Measurements from ENCODE around the gene LAMA2.

Gene LAMA2

GRCh38 chr6:129521946-129522345, 639.0 kb downstream of the LAMA2 start:
- no peaks in the 10 kb centered on the region for H3K27me3 ChIP-seq (ENCODE audit: insufficient read depth, insufficient read length)
- no peaks in the 10 kb centered on the region for H3K4me1 ChIP-seq (ENCODE audit: insufficient read depth, insufficient read length)
- no peak for DNase-seq (ENCODE audit: low read depth, low spot score)
- no peak overlapping the region for H3K9ac ChIP-seq (ENCODE audit: insufficient read length, low read depth)
- H3K4me3 ChIP-seq (ENCODE audit: insufficient read length, low read depth), result no peak overlapping the region
- no peaks in the 10 kb centered on the region for H3K36me3 ChIP-seq (ENCODE audit: insufficient read depth, insufficient read length, low read length)
- no peak for TF ChIP-seq ZNF274 (IDR thresholded peaks at IDR 0.05; ENCODE audit: low read depth, low read length)
- no peak for TF ChIP-seq YY1 (IDR thresholded peaks at IDR 0.05; ENCODE audit: insufficient read depth, insufficient read length)
- no peak for TF ChIP-seq SUZ12 (IDR thresholded peaks at IDR 0.05; ENCODE audit: extremely low read depth, insufficient read depth, insufficient read length)
- H3K9me3 ChIP-seq (ENCODE audit: insufficient read depth, low read length), result no peaks in the 10 kb centered on the region

DNA sequence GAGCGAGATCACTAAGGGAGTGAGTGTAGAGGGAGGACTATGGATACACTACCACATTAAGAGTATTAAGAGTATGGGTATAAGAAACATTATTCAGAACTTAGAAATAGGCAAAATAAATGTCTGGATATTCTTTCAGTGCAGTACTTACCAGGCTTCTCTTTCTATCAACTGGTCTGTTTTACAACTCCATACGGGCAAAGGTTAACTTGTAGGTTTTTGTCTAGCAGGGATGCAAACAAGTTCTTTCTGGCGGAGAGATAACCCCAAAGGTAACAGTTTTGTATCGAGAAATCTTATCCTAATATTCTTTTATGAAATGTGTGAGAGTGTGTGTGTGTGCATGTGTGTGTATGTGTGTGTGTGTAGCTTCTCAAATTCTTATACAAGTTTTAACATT, 640.9 kb downstream of the LAMA2 start:
- DNase-seq (ENCODE audit: low read depth, low spot score), result no peak
- Histone ChIP-seq H3K36me3 (ENCODE audit: insufficient read depth, insufficient read length, low read length) (no peaks in the 10 kb centered on the region), H3K27me3 (ENCODE audit: insufficient read depth, insufficient read length) (no peaks in the 10 kb centered on the region), H3K4me1 (ENCODE audit: insufficient read depth, insufficient read length) (no peaks in the 10 kb centered on the region), H3K9me3 (ENCODE audit: insufficient read depth, low read length) (no peaks in the 10 kb centered on the region), H3K4me3 (ENCODE audit: insufficient read length, low read depth) (no peak overlapping the region), H3K9ac (ENCODE audit: insufficient read length, low read depth) (no peak overlapping the region)
- TF ChIP-seq SUZ12 (IDR thresholded peaks at IDR 0.05; ENCODE audit: extremely low read depth, insufficient read depth, insufficient read length), result no peak
- no peak for TF ChIP-seq YY1 (IDR thresholded peaks at IDR 0.05; ENCODE audit: insufficient read depth, insufficient read length)
- no peak for TF ChIP-seq ZNF274 (IDR thresholded peaks at IDR 0.05; ENCODE audit: low read depth, low read length)

DNA sequence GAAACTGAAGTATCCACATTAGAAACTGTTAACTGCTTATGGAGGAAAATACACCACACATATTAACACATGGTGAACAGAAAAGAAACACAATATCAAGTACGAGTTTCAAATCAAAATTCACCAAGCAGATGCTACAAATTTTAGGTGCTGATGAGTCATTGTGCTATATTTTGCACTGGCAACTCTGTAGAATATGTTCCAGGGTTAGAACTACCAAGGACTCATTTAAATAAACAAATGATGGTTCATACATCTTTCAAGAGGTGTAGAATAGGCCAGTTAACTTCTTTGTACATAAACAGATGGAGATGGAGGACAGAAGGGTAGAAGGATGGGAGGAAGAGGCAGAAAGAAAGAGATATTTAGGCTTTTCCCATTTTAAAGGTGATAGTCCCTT, 642.1 kb downstream of the LAMA2 start:
- Histone ChIP-seq H3K9me3 (ENCODE audit: insufficient read depth, low read length) (no peaks in the 10 kb centered on the region), H3K4me1 (ENCODE audit: insufficient read depth, insufficient read length) (no peaks in the 10 kb centered on the region), H3K27me3 (ENCODE audit: insufficient read depth, insufficient read length) (no peaks in the 10 kb centered on the region), H3K9ac (ENCODE audit: insufficient read length, low read depth) (no peak overlapping the region), H3K36me3 (ENCODE audit: insufficient read depth, insufficient read length, low read length) (no peaks in the 10 kb centered on the region), H3K4me3 (ENCODE audit: insufficient read length, low read depth) (no peak overlapping the region)
- no peak for TF ChIP-seq SUZ12 (IDR thresholded peaks at IDR 0.05; ENCODE audit: extremely low read depth, insufficient read depth, insufficient read length)
- TF ChIP-seq YY1 (IDR thresholded peaks at IDR 0.05; ENCODE audit: insufficient read depth, insufficient read length), result no peak
- TF ChIP-seq ZNF274 (IDR thresholded peaks at IDR 0.05; ENCODE audit: low read depth, low read length), result no peak
- DNase-seq (ENCODE audit: low read depth, low spot score), result no peak

- peaks cover 2% of the 10 kb centered on the region for H3K4me1 ChIP-seq (ENCODE audit: insufficient read depth, insufficient read length)
- H3K4me3 ChIP-seq (ENCODE audit: insufficient read length, low read depth), result no peak overlapping the region
- TF ChIP-seq ZNF274 (IDR thresholded peaks at IDR 0.05; ENCODE audit: low read depth, low read length) (no peak), SUZ12 (IDR thresholded peaks at IDR 0.05; ENCODE audit: extremely low read depth, insufficient read depth, insufficient read length) (no peak), YY1 (IDR thresholded peaks at IDR 0.05; ENCODE audit: insufficient read depth, insufficient read length) (no peak)
- H3K9me3 ChIP-seq (ENCODE audit: insufficient read depth, low read length), result peaks cover 7% of the 10 kb centered on the region; the same call in 1 of the 2 replicates
- no peak for DNase-seq (ENCODE audit: low read depth, low spot score)
- no peak overlapping the region for H3K9ac ChIP-seq (ENCODE audit: insufficient read length, low read depth)
- no peaks in the 10 kb centered on the region for H3K27me3 ChIP-seq (ENCODE audit: insufficient read depth, insufficient read length)
- no peaks in the 10 kb centered on the region for H3K36me3 ChIP-seq (ENCODE audit: insufficient read depth, insufficient read length, low read length)
Measured at GRCh38 chr6:129534926-129535325, 652.0 kb downstream of the LAMA2 start.

- TF ChIP-seq SUZ12 (IDR thresholded peaks at IDR 0.05; ENCODE audit: extremely low read depth, insufficient read depth, insufficient read length) (no peak), ZNF274 (IDR thresholded peaks at IDR 0.05; ENCODE audit: low read depth, low read length) (no peak), YY1 (IDR thresholded peaks at IDR 0.05; ENCODE audit: insufficient read depth, insufficient read length) (no peak)
- Histone ChIP-seq H3K4me3 (ENCODE audit: insufficient read length, low read depth) (no peak overlapping the region), H3K36me3 (ENCODE audit: insufficient read depth, insufficient read length, low read length) (no peaks in the 10 kb centered on the region), H3K9ac (ENCODE audit: insufficient read length, low read depth) (no peak overlapping the region), H3K9me3 (ENCODE audit: insufficient read depth, low read length) (peaks cover 7% of the 10 kb centered on the region; the same call in 1 of the 2 replicates), H3K4me1 (ENCODE audit: insufficient read depth, insufficient read length) (peaks cover 2% of the 10 kb centered on the region), H3K27me3 (ENCODE audit: insufficient read depth, insufficient read length) (no peaks in the 10 kb centered on the region)
- DNase-seq (ENCODE audit: low read depth, low spot score), result no peak
Measured at GRCh38 chr6:129536271-129536670, 653.3 kb downstream of the LAMA2 start.

DNA sequence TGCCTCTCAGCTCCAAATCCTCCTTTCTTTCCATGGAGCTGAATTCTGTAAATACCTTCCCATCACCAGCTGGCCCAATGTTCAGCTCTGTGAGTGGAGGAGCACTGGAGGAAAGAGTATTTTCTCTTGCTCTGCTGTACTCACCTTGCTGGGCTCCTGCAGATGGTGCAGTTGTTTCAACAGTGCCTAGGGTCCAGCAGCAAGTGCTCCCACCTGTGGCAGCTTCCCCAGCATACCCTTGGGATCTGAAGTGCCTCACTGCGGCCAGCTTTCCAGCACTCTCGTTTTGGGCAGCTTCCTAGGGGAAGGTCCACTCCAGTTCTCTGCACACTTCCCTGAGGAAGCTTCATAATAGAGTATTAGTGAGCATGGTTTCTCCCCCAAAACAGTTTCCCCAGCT, 656.1 kb downstream of the LAMA2 start:
- Histone ChIP-seq H3K4me1 (ENCODE audit: insufficient read depth, insufficient read length) (peaks cover 2% of the 10 kb centered on the region), H3K4me3 (ENCODE audit: insufficient read length, low read depth) (no peak overlapping the region), H3K9me3 (ENCODE audit: insufficient read depth, low read length) (no peaks in the 10 kb centered on the region), H3K36me3 (ENCODE audit: insufficient read depth, insufficient read length, low read length) (no peaks in the 10 kb centered on the region), H3K9ac (ENCODE audit: insufficient read length, low read depth) (no peak overlapping the region), H3K27me3 (ENCODE audit: insufficient read depth, insufficient read length) (no peaks in the 10 kb centered on the region)
- TF ChIP-seq YY1 (IDR thresholded peaks at IDR 0.05; ENCODE audit: insufficient read depth, insufficient read length), result no peak
- TF ChIP-seq SUZ12 (IDR thresholded peaks at IDR 0.05; ENCODE audit: extremely low read depth, insufficient read depth, insufficient read length), result no peak
- TF ChIP-seq ZNF274 (IDR thresholded peaks at IDR 0.05; ENCODE audit: low read depth, low read length), result no peak
- no peak for DNase-seq (ENCODE audit: low read depth, low spot score)

DNA sequence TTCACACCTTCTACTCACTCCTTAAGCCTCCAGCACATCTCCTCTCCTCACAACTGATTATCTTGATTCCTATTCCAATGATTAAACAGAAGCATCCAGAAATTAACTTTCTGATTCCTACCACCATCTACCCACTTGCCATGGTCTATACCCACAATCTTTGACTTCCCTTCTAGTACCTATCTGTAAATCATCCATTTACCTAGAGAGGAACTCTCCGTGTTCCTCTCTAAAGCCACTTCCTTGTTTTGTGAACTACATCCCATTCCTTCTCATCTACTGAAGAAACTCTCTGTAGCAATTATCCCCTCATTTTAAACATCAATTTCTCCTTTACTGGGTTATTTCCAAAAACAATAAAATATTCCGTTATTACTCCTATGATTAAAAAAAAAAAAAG, 659.8 kb downstream of the LAMA2 start:
- no peak for DNase-seq (ENCODE audit: low read depth, low spot score)
- H3K9me3 ChIP-seq (ENCODE audit: insufficient read depth, low read length), result no peaks in the 10 kb centered on the region
- peaks cover 2% of the 10 kb centered on the region for H3K4me1 ChIP-seq (ENCODE audit: insufficient read depth, insufficient read length)
- TF ChIP-seq YY1 (IDR thresholded peaks at IDR 0.05; ENCODE audit: insufficient read depth, insufficient read length) (no peak), ZNF274 (IDR thresholded peaks at IDR 0.05; ENCODE audit: low read depth, low read length) (no peak), SUZ12 (IDR thresholded peaks at IDR 0.05; ENCODE audit: extremely low read depth, insufficient read depth, insufficient read length) (no peak)
- H3K27me3 ChIP-seq (ENCODE audit: insufficient read depth, insufficient read length), result no peaks in the 10 kb centered on the region
- H3K36me3 ChIP-seq (ENCODE audit: insufficient read depth, insufficient read length, low read length), result no peaks in the 10 kb centered on the region
- no peak overlapping the region for H3K4me3 ChIP-seq (ENCODE audit: insufficient read length, low read depth)
- H3K9ac ChIP-seq (ENCODE audit: insufficient read length, low read depth), result no peak overlapping the region

All from NT2/D1 (cell line).